ENCODE data around the gene SPDYC.

SPDYC gene

GRCh38 chr11:65170058-65170534 lies at the start of gene SPDYC:
Gene SPDYC, plus strand, starts transcription at chr11:65170233. Its CDS starts 1,125 bp downstream, at chr11:65171358.
- DNase-seq, result no peak

- DNase-seq, result no peak
Observed at GRCh38 chr11:65120831-65121230, 49.2 kb upstream of the SPDYC start.

GRCh38 chr11:65121447-65121864 lies 48.6 kb upstream of the SPDYC start:
- DNase-seq, result no peak

- DNase-seq, result peak; percentile 97
Observed at GRCh38 chr11:65121865-65122696, 48.0 kb upstream of the SPDYC start, which contains the start of the genes FAU and MRPL49. Gene FAU, minus strand, starts transcription at chr11:65122134. Its CDS starts 321 bp downstream, at chr11:65121813. Gene MRPL49, plus strand, starts transcription at chr11:65122321. Its CDS starts 26 bp downstream, at chr11:65122347.

- DNase-seq, result no peak
Observed at GRCh38 chr11:65124480-65125196, 45.4 kb upstream of the SPDYC start.

- no peak for DNase-seq
Observed at GRCh38 chr11:65125197-65126056, 44.6 kb upstream of the SPDYC start.

GRCh38 chr11:65126624-65127274 lies 43.3 kb upstream of the SPDYC start:
- no peak for DNase-seq

GRCh38 chr11:65127473-65128181 lies 42.4 kb upstream of the SPDYC start:
- peak; percentile 18 for DNase-seq

GRCh38 chr11:65128182-65129145 lies 41.6 kb upstream of the SPDYC start:
- peak; percentile 18 for DNase-seq

GRCh38 chr11:65129649-65130441 lies 40.2 kb upstream of the SPDYC start:
- peak; percentile 18 for DNase-seq

GRCh38 chr11:65130631-65131416 lies 39.2 kb upstream of the SPDYC start:
- DNase-seq, result peak; percentile 16

- DNase-seq, result peak; percentile 15
Observed at GRCh38 chr11:65131417-65131776, 38.6 kb upstream of the SPDYC start.

- peak; percentile 15 for DNase-seq
Observed at GRCh38 chr11:65131895-65132237, 38.2 kb upstream of the SPDYC start.

- DNase-seq, result peak; percentile 15
Observed at GRCh38 chr11:65132238-65132987, 37.6 kb upstream of the SPDYC start.

- peak; percentile 55 for DNase-seq
Observed at GRCh38 chr11:65132988-65133700, 36.9 kb upstream of the SPDYC start.

GRCh38 chr11:65133724-65134123 lies 36.3 kb upstream of the SPDYC start:
- DNase-seq, result no peak

- DNase-seq, result peak; percentile 93
Observed at GRCh38 chr11:65134240-65134951, 35.6 kb upstream of the SPDYC start, which contains the start of gene SYVN1. Gene SYVN1, minus strand, starts transcription at chr11:65134519. Its CDS starts 918 bp downstream, at chr11:65133601.

Data from activated T-cell treated with anti-CD3 and anti-CD28 coated beads, Interleukin-2, amount 50 U/mL, for 1 hour (primary cell).